Measurements from ENCODE around the gene NCAN. TPM values are rescaled to one million over a fixed set of nuclear protein-coding genes. Genes with fewer than 3 reads are reported as not detected.

Gene NCAN
- total RNA-seq, 1 donor from 2014 or later: not detected

- DNase-seq (no peak), ATAC-seq (no peak)
- H3K4me1 ChIP-seq: peaks cover 7% of the 10 kb centered on the region
- intact Hi-C loops (cut with DNase I): no loop called here
- H3K27ac ChIP-seq: no peak overlapping the region
- TF ChIP-seq CTCF (IDR thresholded peaks at IDR 0.05): no peak
- H3K36me3 ChIP-seq: no peaks in the 10 kb centered on the region
- H3K4me3 ChIP-seq: no peak overlapping the region
- H3K9me3 ChIP-seq: no peaks in the 10 kb centered on the region
- H3K27me3 ChIP-seq (ENCODE audit: low read depth): peaks cover 9% of the 10 kb centered on the region
These were observed 57.0 kb downstream of the NCAN start for GRCh38 chr19:19268453-19269385.

DNA sequence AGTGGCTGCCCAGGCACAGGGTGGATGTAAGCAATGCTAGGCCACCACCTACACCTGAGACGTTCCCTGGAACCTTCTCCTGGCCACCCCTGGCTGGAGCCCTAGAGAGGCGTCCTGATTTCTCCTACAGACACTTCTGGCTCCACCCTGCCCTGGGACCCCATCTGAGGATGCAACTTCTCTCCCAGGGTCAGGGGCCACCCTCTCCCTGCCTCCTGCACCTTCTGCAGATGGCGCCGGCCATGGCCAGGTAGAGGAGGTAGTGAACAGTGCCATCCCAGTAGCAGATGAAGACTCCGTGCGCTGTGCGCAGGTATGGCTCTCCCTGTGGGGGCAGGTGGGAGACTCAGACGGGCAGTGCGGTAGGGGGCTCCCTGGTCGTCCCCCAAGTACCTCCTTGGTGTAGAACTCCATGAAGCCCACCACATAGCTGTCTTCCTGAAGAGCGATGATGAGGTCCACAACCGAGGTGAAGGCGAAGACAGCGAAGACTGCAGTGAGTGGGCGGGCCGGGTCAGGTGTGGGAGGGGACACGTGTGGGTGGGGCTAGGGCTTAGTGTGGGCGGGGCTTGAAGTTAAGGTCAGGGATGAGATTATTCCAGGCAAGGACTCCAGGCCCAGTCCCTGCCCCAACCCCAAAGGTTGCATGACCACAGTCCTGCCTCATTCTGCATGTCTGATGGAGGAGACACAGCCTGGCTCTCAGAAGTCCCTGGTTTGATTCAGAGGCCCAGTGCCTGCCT lies 58.4 kb downstream of the NCAN start:
- intact Hi-C loops (cut with DNase I): no loop called here
- H3K4me1 ChIP-seq: peaks cover 7% of the 10 kb centered on the region
- H3K36me3 ChIP-seq: no peaks in the 10 kb centered on the region
- no peak for ATAC-seq
- DNase-seq: no peak
- TF ChIP-seq CTCF (IDR thresholded peaks at IDR 0.05): no peak
- peaks cover 9% of the 10 kb centered on the region for H3K27me3 ChIP-seq (ENCODE audit: low read depth)
- no peak overlapping the region for H3K4me3 ChIP-seq
- no peaks in the 10 kb centered on the region for H3K9me3 ChIP-seq
- no peak overlapping the region for H3K27ac ChIP-seq

DNA sequence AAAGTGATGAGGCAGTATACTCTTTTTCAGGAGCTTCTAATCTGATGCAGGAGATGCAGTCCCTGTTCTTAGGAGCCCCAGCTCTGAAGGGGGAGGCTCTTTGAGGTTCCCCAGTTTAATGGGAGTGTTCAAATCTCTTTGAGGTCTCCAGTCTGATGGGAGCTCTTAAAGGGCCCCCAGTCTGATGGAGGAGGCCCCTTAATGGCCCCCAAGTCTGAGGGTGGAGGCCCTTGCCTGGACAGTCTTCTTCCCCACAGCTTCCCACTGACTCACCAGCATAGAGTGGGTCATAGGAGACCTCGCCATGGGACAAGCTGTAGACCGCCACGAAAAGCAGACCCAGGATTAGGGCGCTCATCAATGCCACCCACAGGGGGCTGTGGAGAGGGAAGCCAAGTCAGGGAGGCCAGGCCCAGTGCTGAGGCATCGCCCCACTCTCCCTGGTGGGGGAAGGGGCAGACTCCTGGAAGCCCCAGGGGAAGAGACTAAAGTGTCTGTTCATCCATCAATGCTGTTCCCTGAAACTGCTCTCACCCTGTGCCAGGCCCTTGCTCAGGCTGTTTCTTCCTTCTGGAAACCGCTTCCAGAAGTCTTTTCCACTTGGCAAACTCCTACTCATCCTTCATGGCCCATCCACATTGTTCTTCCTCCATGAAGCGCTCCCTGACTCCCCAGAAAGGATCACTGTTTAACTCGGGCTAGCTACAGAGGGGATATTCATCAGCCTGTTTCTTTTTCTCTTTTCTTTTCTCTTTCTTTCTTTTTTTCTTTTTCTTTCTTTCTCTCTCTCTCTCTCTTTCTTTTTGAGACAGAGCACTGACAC lies 59.2 kb downstream of the NCAN start:
- H3K9me3 ChIP-seq: no peaks in the 10 kb centered on the region
- no peak overlapping the region for H3K4me3 ChIP-seq
- H3K27ac ChIP-seq: no peak overlapping the region
- no peak for TF ChIP-seq CTCF (IDR thresholded peaks at IDR 0.05)
- peaks cover 6% of the 10 kb centered on the region for H3K36me3 ChIP-seq
- peaks cover 7% of the 10 kb centered on the region for H3K4me1 ChIP-seq
- intact Hi-C loops (cut with DNase I): no loop called here
- no peak for ATAC-seq
- peaks cover 9% of the 10 kb centered on the region for H3K27me3 ChIP-seq (ENCODE audit: low read depth)
- no peak for DNase-seq

GRCh38 chr19:19271828-19272599 lies 60.3 kb downstream of the NCAN start:
- intact Hi-C loops (cut with DNase I): no loop called here
- TF ChIP-seq CTCF (IDR thresholded peaks at IDR 0.05): no peak
- Histone ChIP-seq H3K27me3 (ENCODE audit: low read depth) (peaks cover 9% of the 10 kb centered on the region), H3K9me3 (no peaks in the 10 kb centered on the region), H3K4me3 (no peak overlapping the region), H3K36me3 (peaks cover 17% of the 10 kb centered on the region), H3K27ac (no peak overlapping the region), H3K4me1 (peaks cover 7% of the 10 kb centered on the region)
- ATAC-seq (no peak), DNase-seq (no peak)
